Ascending aorta (tissue), 2 donors: ENCODE measurements around the gene CDC14B. TPM values are rescaled to one million over a fixed set of nuclear protein-coding genes. Genes with fewer than 3 reads are reported as not detected.
A peak's percentile ranks its signal among the peaks of the same experiment; 100 is the strongest.
"Not testable (repeated sequence)": the region's sequence is repeated elsewhere in the genome, so short reads cannot be mapped to it uniquely, and the experiment has no call there.

Experiments
- DNase-seq, 2 donors: peaks; one replicate each; pipeline ENCODE4 v3.0.0-alpha.2; 2019; ENCODE audit warnings: low spot score in 2 of 2
- H3K27ac ChIP-seq, 2 donors: fragments of 200-600 bp; sonication (generic); one replicate each; pipeline ENCODE4 v1.5.1; 2016 to 2017; ENCODE audit warnings: mild to moderate bottlenecking in 1 of 2
- H3K27me3 ChIP-seq: fragments of 200-600 bp; sonication (generic); one replicate; pipeline ENCODE4 v1.5.1; 2017
- H3K36me3 ChIP-seq, 2 donors: fragments of 200-600 bp; sonication (generic); one replicate each; pipeline ENCODE4 v1.5.1; 2016
- H3K4me1 ChIP-seq, 2 donors: fragments of 200-600 bp; sonication (generic); one replicate each; pipeline ENCODE4 v1.5.1; 2016 to 2017; ENCODE audit warnings: mild to moderate bottlenecking in 1 of 2
- H3K4me3 ChIP-seq, 2 donors: fragments of 200-600 bp; sonication (generic); one replicate each; pipeline ENCODE4 v1.5.1; 2016 to 2017; ENCODE audit warnings: mild to moderate bottlenecking in 1 of 2
- H3K9me3 ChIP-seq, 2 donors: fragments of 200-600 bp; sonication (generic); one replicate each; pipeline ENCODE4 v1.5.1; 2016
- CTCF ChIP-seq, 3 experiments: fragments of 200-600 bp in 2 of 3; fragments of 450-650 bp in 1 of 3; sonication (generic) in 2 of 3; IDR thresholded peaks; one replicate each; pipeline ENCODE4 v1.5.1; 2016 to 2019; ENCODE audit warnings: antibody characterized with exemption in 3 of 3, mild to moderate bottlenecking in 1 of 3, moderate library complexity in 1 of 3
- intact Hi-C: fragments of 100-400 bp; cut with DNase I; formaldehyde crosslinking; loops from one replicate; pipeline ENCODE4 v1.15.1; 2023
- total RNA-seq: library from RNA; depleted of rRNA; stranded (reverse); fragments of >200 nt; gene quantifications from one replicate; pipeline ENCODE4 v1.1.0, GENCODE V29; 2016

CDC14B gene
- total RNA-seq, 1 donor from 2014 or later: 47.8 TPM

- Histone ChIP-seq H3K27me3 (no peaks in the 10 kb centered on the region), H3K4me3 (no peak overlapping the region), H3K4me1 (peaks cover 5 to 31% of the 10 kb centered on the region in 2 donors), H3K36me3 (peaks cover 0 to 18% of the 10 kb centered on the region in 2 donors), H3K27ac (no peak overlapping the region), H3K9me3 (no peaks in the 10 kb centered on the region)
- no peak for TF ChIP-seq CTCF (IDR thresholded peaks at IDR 0.05)
- no peak for DNase-seq
- intact Hi-C loops: loop anchor here (10.0 kb wide), 1 partner anchor 1046 kb away; no protein-coding TSS in a partner anchor
Observed at GRCh38 chr9:96550659-96551058, 69.0 kb downstream of the CDC14B start.

GRCh38 chr9:96543131-96543530 is 76.5 kb downstream of the CDC14B start:
- intact Hi-C loops, H3K27ac ChIP-seq, H3K27me3 ChIP-seq, H3K4me3 ChIP-seq, H3K9me3 ChIP-seq, DNase-seq, H3K4me1 ChIP-seq: not testable (repeated sequence)
- H3K36me3 ChIP-seq: peaks cover 0 to 44% of the 10 kb centered on the region in 2 donors

GRCh38 chr9:96540106-96540505 is 79.5 kb downstream of the CDC14B start:
- no peaks in the 10 kb centered on the region for H3K4me1 ChIP-seq
- no peak for DNase-seq
- intact Hi-C loops: no loop called here
- no peaks in the 10 kb centered on the region for H3K27me3 ChIP-seq
- no peaks in the 10 kb centered on the region for H3K9me3 ChIP-seq
- no peak overlapping the region for H3K27ac ChIP-seq
- peaks cover 12 to 51% of the 10 kb centered on the region in 2 donors for H3K36me3 ChIP-seq
- no peak for TF ChIP-seq CTCF (IDR thresholded peaks at IDR 0.05)
- no peak overlapping the region for H3K4me3 ChIP-seq

- TF ChIP-seq CTCF (IDR thresholded peaks at IDR 0.05): no peak
- no peak for DNase-seq
- intact Hi-C loops: no loop called here
- H3K36me3 ChIP-seq: peaks cover 32 to 50% of the 10 kb centered on the region in 2 donors
- H3K4me3 ChIP-seq: no peak overlapping the region
- peaks cover 0 to 2% of the 10 kb centered on the region in 2 donors for H3K4me1 ChIP-seq
- no peak overlapping the region for H3K27ac ChIP-seq
- H3K9me3 ChIP-seq: no peaks in the 10 kb centered on the region
- no peaks in the 10 kb centered on the region for H3K27me3 ChIP-seq
Observed at GRCh38 chr9:96532173-96532572, 87.5 kb downstream of the CDC14B start.

GRCh38 chr9:96524764-96525163 is 94.9 kb downstream of the CDC14B start:
- no peaks in the 10 kb centered on the region for H3K27me3 ChIP-seq
- no peak for DNase-seq
- intact Hi-C loops: loop anchor here (2.0 to 5.0 kb wide), 3 partner anchors 42 to 107 kb away; partner anchors contain the start of genes HABP4 and ZNF367
- no peak for TF ChIP-seq CTCF (IDR thresholded peaks at IDR 0.05)
- no peak overlapping the region for H3K4me3 ChIP-seq
- peaks cover 3 to 6% of the 10 kb centered on the region in 2 donors for H3K36me3 ChIP-seq
- H3K4me1 ChIP-seq: peaks cover 3 to 35% of the 10 kb centered on the region in 2 donors
- peak overlapping the region; percentile 88 to 91 for H3K27ac ChIP-seq
- no peaks in the 10 kb centered on the region for H3K9me3 ChIP-seq

- Histone ChIP-seq H3K4me3 (peak overlapping the region in 1 of 2 donors; percentile 53), H3K36me3 (peaks cover 3 to 6% of the 10 kb centered on the region in 2 donors), H3K27ac (peak overlapping the region; percentile 88 to 91), H3K9me3 (no peaks in the 10 kb centered on the region), H3K27me3 (no peaks in the 10 kb centered on the region), H3K4me1 (peaks cover 3 to 37% of the 10 kb centered on the region in 2 donors)
- intact Hi-C loops: loop anchor here (2.0 to 5.0 kb wide), 3 partner anchors 43 to 107 kb away; partner anchors contain the start of genes HABP4 and ZNF367
- no peak for TF ChIP-seq CTCF (IDR thresholded peaks at IDR 0.05)
- DNase-seq: no peak
Observed at GRCh38 chr9:96524045-96524444, 95.6 kb downstream of the CDC14B start.
